Hepatocyte (in vitro differentiated cells): ENCODE results near the gene RHBDL2. TPM values are rescaled to one million over a fixed set of nuclear protein-coding genes. Genes with fewer than 3 reads are reported as not detected.

Source experiments
- DNase-seq: peaks from one replicate; pipeline ENCODE4 v3.0.0-alpha.2; 2016; ENCODE audit warnings: low spot score
- H2AFZ ChIP-seq: fragments of 200-600 bp; sonication (generic); 2 replicates; pipeline ENCODE4 v1.6.0; 2016; ENCODE audit warnings: antibody characterized with exemption, mild to moderate bottlenecking
- H3K27ac ChIP-seq: fragments of 200-600 bp; sonication (generic); 2 replicates; pipeline ENCODE4 v1.5.1; 2016; ENCODE audit warnings: mild to moderate bottlenecking
- H3K27me3 ChIP-seq: fragments of 200-600 bp; sonication (generic); 2 replicates; pipeline ENCODE4 v1.6.1; 2016
- H3K36me3 ChIP-seq: fragments of 200-600 bp; sonication (generic); replicated peaks from 2 replicates; pipeline ENCODE4 v1.5.1; 2016; ENCODE audit warnings: low read depth; ENCODE audit not compliant: insufficient read depth
- H3K4me1 ChIP-seq: fragments of 200-600 bp; sonication (generic); 2 replicates; pipeline ENCODE4 v1.5.1; 2016; ENCODE audit warnings: mild to moderate bottlenecking, moderate library complexity; ENCODE audit not compliant: insufficient read depth
- H3K4me2 ChIP-seq: fragments of 200-600 bp; sonication (generic); 2 replicates; pipeline ENCODE4 v1.6.0; 2016
- H3K4me3 ChIP-seq: fragments of 200-600 bp; sonication (generic); 2 replicates; pipeline ENCODE4 v1.5.1; 2016; ENCODE audit warnings: mild to moderate bottlenecking
- H3K79me2 ChIP-seq: fragments of 200-600 bp; sonication (generic); 2 replicates; pipeline ENCODE4 v1.6.0; 2017; ENCODE audit warnings: mild to moderate bottlenecking
- H3K9me2 ChIP-seq: fragments of 200-600 bp; sonication (generic); replicated peaks from 2 replicates; pipeline ENCODE4 v1.6.0; 2017; ENCODE audit warnings: mild to moderate bottlenecking; ENCODE audit not compliant: insufficient read depth
- H3K9me3 ChIP-seq: fragments of 200-600 bp; sonication (generic); 2 replicates; pipeline ENCODE4 v1.5.1; 2016; ENCODE audit warnings: low read depth, mild to moderate bottlenecking
- H4K20me1 ChIP-seq: fragments of 200-600 bp; sonication (generic); 2 replicates; pipeline ENCODE4 v1.6.0; 2016; ENCODE audit warnings: mild to moderate bottlenecking; ENCODE audit not compliant: insufficient read depth, poor library complexity, severe bottlenecking
- CTCF ChIP-seq: fragments of 200-600 bp; sonication (generic); IDR thresholded peaks from 2 replicates; pipeline ENCODE4 v1.5.1; 2016; ENCODE audit warnings: antibody characterized with exemption, mild to moderate bottlenecking; ENCODE audit not compliant: poor library complexity
- EZH2 ChIP-seq: fragments of 200-600 bp; sonication (generic); IDR thresholded peaks from 2 replicates; pipeline ENCODE4 v1.6.1; 2016; ENCODE audit warnings: antibody characterized with exemption, mild to moderate bottlenecking, borderline replicate concordance
- EZH2phosphoT487 ChIP-seq: fragments of 200-600 bp; sonication (generic); IDR thresholded peaks from one replicate; pipeline ENCODE4 v1.6.1; 2018; ENCODE audit warnings: antibody characterized with exemption, mild to moderate bottlenecking, low read depth, moderate library complexity; ENCODE audit not compliant: unreplicated experiment, severe bottlenecking
- WGBS: methylation state at CpG from one replicate; pipeline ENCODE4 v1.1.6; 2016; ENCODE audit warnings: low lambda C conversion rate; ENCODE audit errors: missing lambda C conversion rate; 5-methylcytosine and 5-hydroxymethylcytosine counted together
- polyA plus RNA-seq: library from polyadenylated mRNA; unstranded; fragments of >200 nt; fragmentation: Nextera tagmentation; extraction: Ambion mirVana; gene quantifications from 2 replicates; pipeline ENCODE4 v1.2.1, GENCODE V29; 2016
- total RNA-seq: library from RNA; depleted of rRNA; stranded (reverse); fragments of >200 nt; gene quantifications from 2 replicates; pipeline ENCODE4 v1.2.3, GENCODE V29; 2014

RHBDL2 gene
- total and polyA plus RNA-seq, 2 experiments from 2014 or later, result 0.57 to 0.77 TPM

GRCh38 chr1:38942664-38943428 is 1.2 kb upstream of the RHBDL2 start:
- no peak overlapping the region for H3K4me2 ChIP-seq
- H3K79me2 ChIP-seq, result no peaks in the 10 kb centered on the region
- no peak overlapping the region for H3K4me3 ChIP-seq
- no peaks in the 10 kb centered on the region for H4K20me1 ChIP-seq
- WGBS, result 91% methylated on average over 10 of the region's 10 CpGs
- no peak for TF ChIP-seq CTCF
- TF ChIP-seq EZH2phosphoT487, result no peak
- no peak for TF ChIP-seq EZH2
- H2AFZ ChIP-seq, result no peak overlapping the region
- no peaks in the 10 kb centered on the region for H3K9me2 ChIP-seq
- no peaks in the 10 kb centered on the region for H3K9me3 ChIP-seq
- H3K36me3 ChIP-seq, result no peaks in the 10 kb centered on the region
- no peaks in the 10 kb centered on the region for H3K4me1 ChIP-seq
- no peaks in the 10 kb centered on the region for H3K27me3 ChIP-seq
- H3K27ac ChIP-seq, result no peak overlapping the region
- no peak for DNase-seq

- no peak overlapping the region for H3K4me3 ChIP-seq
- no peaks in the 10 kb centered on the region for H4K20me1 ChIP-seq
- no peaks in the 10 kb centered on the region for H3K27me3 ChIP-seq
- no peaks in the 10 kb centered on the region for H3K4me1 ChIP-seq
- no peaks in the 10 kb centered on the region for H3K9me3 ChIP-seq
- no peaks in the 10 kb centered on the region for H3K9me2 ChIP-seq
- H3K27ac ChIP-seq, result no peak overlapping the region
- H3K4me2 ChIP-seq, result no peak overlapping the region
- no peaks in the 10 kb centered on the region for H3K36me3 ChIP-seq
- no peaks in the 10 kb centered on the region for H3K79me2 ChIP-seq
- TF ChIP-seq CTCF, result no peak
- no peak for TF ChIP-seq EZH2phosphoT487
- no peak for TF ChIP-seq EZH2
- DNase-seq, result no peak
- no peak overlapping the region for H2AFZ ChIP-seq
- WGBS, result 73% methylated on average over 4 of the region's 4 CpGs
These were observed 537 bp downstream of the RHBDL2 start for GRCh38 chr1:38941093-38941492.

DNA sequence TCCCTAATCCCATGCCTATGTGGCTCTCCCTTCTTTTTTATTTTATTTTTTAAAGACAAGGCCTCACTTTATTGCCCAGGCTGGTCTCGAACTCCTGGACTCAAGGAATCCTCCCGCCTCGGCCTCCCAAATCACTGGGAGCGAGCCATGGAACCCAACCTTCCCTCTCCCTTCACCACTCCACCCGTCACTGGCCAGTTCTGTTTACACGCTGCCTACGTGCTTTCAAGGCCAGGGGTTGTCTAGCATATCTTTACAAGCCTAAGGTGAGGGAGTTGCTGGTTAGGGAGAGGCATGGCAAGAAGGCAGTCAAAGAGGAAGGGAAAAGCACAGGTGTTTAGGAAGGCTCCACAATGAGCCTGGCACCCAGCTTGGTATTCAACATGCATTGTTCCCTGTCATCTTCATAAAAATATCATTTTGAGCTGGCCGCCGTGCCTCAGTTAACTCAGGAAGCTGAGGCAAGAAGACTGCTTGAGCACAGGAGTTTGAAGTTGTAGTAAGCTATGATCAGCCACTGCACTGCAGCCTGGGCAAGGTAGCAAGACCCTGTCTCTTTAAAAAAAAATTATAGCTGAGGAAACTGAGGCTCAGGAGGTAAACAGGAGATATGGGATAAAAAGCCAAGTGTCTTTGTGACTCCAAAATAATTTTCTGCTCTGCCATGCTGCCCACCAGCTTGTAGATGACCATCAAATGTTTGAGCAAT is 1.1 kb downstream of the RHBDL2 start:
- TF ChIP-seq EZH2phosphoT487 (no peak), CTCF (no peak), EZH2 (no peak)
- H3K79me2 ChIP-seq, result no peaks in the 10 kb centered on the region
- 88% methylated on average over 9 of the region's 9 CpGs for WGBS
- no peaks in the 10 kb centered on the region for H4K20me1 ChIP-seq
- DNase-seq, result no peak
- H3K4me3 ChIP-seq, result no peak overlapping the region
- no peaks in the 10 kb centered on the region for H3K27me3 ChIP-seq
- H3K36me3 ChIP-seq, result no peaks in the 10 kb centered on the region
- no peaks in the 10 kb centered on the region for H3K9me3 ChIP-seq
- H3K4me2 ChIP-seq, result no peak overlapping the region
- H3K27ac ChIP-seq, result no peak overlapping the region
- no peaks in the 10 kb centered on the region for H3K9me2 ChIP-seq
- H2AFZ ChIP-seq, result no peak overlapping the region
- no peaks in the 10 kb centered on the region for H3K4me1 ChIP-seq
